GM13977 (cell line): ENCODE results near the gene FOXN1.
A peak's percentile ranks its signal among the peaks of the same experiment; 100 is the strongest.

Source experiments
- DNase-seq: peaks from one replicate; pipeline ENCODE4 v3.0.0; 2012; ENCODE audit warnings: low spot score
- in situ Hi-C: fragments of 300-500 bp; cut with MboI; formaldehyde crosslinking; loops from one replicate; pipeline ENCODE4 v1.12.0; 2022; ENCODE audit warnings: low sequenced_read_pairs, low pct_unique_long_range_greater_than_20kb, mixed read lengths, inconsistent platforms; ENCODE audit not compliant: unreplicated experiment
- TF ChIP-seq, protein P1 (sequence below): IDR thresholded peaks from 2 replicates; pipeline ENCODE4 v1.5.1; 2012; ENCODE audit warnings: mild to moderate bottlenecking, control low read depth; ENCODE audit not compliant: insufficient read depth; ENCODE audit errors: extremely low read depth, missing control alignments

Gene FOXN1

DNA sequence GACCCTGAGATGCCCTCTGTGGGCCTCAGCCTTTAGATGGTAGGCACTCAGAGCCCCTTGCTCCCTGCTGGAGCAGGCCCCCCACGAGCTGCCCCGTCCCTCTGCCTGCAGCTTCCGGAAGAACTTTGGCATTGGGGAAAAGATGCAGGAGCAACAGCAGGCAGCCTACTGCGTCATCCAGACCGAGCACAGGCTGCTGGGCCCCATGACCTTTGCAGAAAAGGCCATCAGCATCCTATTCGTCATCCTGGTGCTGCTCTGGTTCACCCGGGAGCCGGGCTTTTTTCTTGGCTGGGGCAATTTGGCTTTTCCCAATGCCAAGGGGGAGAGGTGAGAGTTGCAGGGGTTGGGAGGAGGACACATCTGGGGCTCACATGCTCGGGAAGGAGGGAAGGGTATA lies 12.7 kb upstream of the FOXN1 start:
- TF ChIP-seq, protein P1, sequence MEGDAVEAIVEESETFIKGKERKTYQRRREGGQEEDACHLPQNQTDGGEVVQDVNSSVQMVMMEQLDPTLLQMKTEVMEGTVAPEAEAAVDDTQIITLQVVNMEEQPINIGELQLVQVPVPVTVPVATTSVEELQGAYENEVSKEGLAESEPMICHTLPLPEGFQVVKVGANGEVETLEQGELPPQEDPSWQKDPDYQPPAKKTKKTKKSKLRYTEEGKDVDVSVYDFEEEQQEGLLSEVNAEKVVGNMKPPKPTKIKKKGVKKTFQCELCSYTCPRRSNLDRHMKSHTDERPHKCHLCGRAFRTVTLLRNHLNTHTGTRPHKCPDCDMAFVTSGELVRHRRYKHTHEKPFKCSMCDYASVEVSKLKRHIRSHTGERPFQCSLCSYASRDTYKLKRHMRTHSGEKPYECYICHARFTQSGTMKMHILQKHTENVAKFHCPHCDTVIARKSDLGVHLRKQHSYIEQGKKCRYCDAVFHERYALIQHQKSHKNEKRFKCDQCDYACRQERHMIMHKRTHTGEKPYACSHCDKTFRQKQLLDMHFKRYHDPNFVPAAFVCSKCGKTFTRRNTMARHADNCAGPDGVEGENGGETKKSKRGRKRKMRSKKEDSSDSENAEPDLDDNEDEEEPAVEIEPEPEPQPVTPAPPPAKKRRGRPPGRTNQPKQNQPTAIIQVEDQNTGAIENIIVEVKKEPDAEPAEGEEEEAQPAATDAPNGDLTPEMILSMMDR: no peak
- no peak for DNase-seq
- in situ Hi-C loops: no loop called here

DNA sequence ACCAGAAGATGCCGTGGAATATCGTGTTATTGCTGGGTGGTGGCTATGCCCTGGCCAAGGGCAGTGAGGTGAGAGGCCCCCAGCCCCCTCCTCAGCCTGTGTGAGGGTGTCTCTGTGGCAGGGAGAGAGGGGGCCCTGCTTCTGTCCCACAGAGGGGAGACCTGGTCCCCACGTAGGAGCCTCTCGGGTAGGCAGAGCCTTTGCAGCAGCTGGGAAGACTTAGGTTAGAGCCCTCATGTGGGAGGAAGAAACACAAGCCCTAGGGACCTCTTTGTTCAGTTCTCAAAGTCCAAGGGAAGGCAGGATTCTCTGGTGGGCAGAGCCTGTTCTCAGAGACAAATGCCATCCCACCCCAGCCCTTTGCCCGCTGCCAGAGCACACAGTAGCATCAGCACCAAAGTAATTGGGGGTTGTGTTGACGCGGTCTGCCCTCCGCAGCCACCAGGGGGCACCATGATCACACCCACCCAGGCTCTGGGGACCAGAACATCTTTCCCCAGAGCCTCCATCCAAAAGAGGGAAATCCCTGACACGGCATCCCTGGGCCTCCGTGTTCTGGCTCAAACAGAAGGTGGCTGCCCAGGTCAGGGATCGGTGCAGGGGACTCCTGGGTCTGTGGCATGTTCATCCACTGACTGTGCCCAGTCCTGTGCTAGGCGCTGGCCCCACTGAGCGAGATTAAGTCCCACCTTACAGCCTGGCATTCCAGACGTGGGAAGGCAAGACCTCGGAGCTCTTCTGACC lies 11.5 kb upstream of the FOXN1 start:
- in situ Hi-C loops: loop anchor here (5.0 kb wide), 1 partner anchor 53 kb away; no protein-coding TSS in a partner anchor
- TF ChIP-seq, protein P1: peak; percentile 94
- DNase-seq: peak; percentile 90

- DNase-seq: no peak
- TF ChIP-seq, protein P1: no peak
- in situ Hi-C loops: loop anchor here (5.0 kb wide), 1 partner anchor 52 kb away; no protein-coding TSS in a partner anchor
Measured at GRCh38 chr17:28495635-28496034, 10.5 kb upstream of the FOXN1 start.

DNA sequence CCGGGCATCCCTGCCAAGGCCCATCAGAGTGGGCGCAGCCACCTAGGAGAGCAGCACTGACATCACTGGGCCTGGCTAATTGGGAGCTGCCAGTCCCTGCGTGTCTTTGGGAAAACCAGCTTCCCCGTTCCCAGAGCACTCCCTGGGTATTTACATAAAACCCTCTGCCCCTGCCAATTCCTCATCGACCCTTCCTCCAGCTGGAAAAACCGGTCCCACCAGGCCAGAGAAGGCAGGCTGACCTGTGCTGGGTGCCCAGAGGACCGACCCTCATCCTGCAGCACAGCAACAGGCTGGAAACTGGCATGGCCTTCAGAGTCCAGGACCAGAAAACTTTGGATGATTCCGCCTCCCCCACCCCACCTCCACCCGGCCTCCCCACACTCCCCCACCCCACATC lies 8.2 kb upstream of the FOXN1 start:
- in situ Hi-C loops: loop anchor here (5.0 kb wide), 1 partner anchor 49 kb away; no protein-coding TSS in a partner anchor
- DNase-seq: no peak
- TF ChIP-seq, protein P1: no peak

GRCh38 chr17:28498652-28499363 lies 7.3 kb upstream of the FOXN1 start:
- TF ChIP-seq, protein P1: no peak
- no peak for DNase-seq
- in situ Hi-C loops: loop anchor here (5.0 kb wide), 1 partner anchor 48 kb away; no protein-coding TSS in a partner anchor

DNA sequence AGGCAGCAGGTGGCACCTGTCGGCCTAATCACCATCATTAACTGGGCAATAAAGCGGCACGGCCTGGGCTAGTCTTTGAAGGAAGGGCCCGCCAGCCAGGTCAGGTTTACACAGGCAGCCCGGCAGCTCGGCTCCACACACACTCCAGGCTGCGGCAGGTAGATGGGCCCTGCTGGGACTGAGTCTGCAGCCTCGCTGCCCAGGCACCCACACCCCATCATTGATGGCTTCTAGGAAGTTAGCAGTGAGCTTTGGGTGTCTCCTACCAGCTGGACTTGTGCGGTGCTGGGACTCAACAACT lies 6.8 kb upstream of the FOXN1 start:
- in situ Hi-C loops: loop anchor here (5.0 kb wide), 1 partner anchor 48 kb away; no protein-coding TSS in a partner anchor
- TF ChIP-seq, protein P1: no peak
- no peak for DNase-seq
